NCI-H748 (cell line): Measurements from ENCODE around the gene RABGAP1.
A peak's percentile ranks its signal among the peaks of the same experiment; 100 is the strongest.

Experiments
- DNase-seq: peaks from one replicate; lab custom pipeline; 2025; ENCODE audit not compliant: unreplicated experiment; lab: John Stamatoyannopoulos, UW

RABGAP1 gene

DNA sequence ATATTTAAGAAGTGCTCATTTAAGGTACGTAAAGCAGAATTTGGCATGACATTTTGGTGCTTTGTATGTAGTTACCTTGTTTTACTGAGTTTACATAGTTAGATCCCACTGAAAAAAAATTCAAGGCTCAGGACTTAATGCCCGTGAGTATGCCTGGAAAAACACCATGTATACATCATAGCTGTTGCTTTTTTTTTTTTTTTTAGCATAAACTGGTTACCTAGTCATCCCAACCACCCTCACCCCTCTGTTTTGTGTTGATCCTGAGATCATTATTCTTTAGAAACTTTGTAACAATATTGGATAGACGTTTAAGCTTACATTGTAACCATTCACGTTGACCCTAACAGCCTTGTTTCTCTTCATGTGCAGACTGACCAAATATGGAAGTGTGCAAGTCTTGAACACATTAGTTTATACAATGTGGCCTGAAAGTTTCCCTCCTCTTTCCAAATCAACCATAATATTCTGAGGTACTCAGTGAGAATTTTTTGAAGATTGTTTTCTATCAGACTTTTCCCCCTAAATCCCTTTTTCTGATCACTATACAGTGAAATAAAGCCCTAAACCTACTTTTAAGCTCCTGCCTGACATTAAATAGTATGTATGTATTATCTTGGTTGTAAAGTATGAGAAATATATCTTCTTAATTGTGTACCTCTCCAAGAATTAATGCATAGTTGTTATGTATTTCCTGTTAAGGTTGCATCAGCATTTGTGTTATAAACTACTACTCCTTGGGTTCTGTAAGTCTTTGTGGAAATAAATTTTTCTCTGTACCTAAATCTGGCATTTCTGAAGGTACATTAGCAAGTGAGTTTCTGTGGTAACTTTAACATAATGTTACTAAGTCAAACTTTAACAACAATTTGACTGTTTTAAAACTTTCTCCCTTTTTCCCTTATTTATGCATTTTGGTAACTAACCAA, 4.4 kb downstream of the RABGAP1 start:
- DNase-seq: no peak

DNA sequence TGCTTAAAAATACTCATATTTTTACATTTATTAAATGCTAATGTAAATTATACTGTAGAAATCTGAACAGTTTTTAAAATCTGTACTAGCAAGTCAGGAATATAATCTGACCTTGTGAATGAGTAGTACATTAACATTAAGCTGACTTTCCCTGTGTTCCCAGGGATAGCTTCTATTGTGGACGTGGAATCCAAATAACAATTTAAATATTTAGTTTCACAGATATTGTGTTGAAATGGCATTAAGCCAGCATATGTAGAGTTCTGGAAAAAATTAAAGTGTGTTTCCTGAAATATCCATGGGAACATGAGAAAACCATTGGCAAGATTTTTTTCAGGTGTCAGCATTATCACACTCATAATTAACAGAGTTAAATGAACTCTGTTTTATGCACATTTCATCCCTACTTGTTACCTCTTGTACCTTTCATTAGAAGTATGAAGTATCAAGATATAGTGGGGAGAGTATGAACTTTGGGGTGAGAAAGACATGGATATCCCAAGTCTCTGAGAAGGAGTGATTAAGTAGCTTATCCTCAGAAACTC, 5.7 kb downstream of the RABGAP1 start:
- no peak for DNase-seq

DNA sequence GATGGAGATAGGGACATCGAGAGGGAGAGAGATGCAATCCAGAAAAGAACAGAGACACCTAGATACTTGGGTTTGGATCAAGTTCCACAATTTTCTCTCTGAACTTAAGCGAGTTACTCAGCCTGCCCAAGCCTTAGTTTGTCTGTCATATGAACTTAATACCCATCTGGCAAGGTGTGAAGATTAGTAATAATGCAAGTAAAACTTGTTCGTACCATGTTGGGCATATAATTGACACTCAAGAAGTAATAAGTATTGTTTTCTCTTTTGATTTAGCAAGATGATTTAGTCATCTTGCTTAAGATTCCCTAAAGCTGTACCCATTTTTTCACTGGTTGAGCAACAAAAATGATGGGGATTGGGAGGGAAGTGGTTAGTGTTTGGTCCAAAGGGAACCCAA, 7.5 kb downstream of the RABGAP1 start:
- DNase-seq: no peak

DNA sequence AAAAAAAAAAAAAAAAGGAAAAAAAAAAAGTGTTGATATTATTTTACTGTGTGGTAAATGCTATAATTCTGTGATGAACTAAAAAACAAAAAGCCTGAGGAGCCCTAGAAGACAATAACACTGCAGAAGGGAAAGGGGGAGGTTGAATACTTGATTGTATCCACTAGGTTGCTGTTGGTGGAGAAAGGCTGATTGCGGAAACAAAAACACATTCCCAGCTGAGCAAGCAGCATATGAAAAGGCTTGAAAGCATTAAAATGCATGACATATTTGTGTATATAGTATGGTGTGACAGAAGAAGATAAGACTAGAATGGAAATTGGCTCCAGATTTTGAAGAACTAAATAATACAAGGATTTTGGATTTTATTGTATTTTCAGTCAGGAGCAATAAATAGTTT, 8.9 kb downstream of the RABGAP1 start:
- DNase-seq: no peak

DNA sequence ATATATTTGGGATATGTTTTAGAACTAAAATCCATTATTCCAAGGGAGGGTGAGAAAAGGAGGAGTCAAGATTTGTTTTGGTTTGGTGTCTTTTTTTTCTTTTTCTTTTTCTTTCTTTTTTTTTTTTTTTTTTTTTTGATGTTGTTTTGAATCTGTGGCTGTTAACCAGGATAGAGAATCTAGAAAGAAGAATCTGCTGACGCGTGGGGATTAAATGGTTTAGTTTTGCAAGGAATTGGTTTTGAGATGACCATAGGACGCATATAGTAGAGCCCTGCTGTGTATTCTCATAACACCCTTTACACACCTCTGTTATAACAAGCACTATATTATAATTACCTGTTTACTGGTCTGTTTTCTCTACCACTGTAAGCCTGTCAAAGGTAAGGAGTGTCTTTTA, 9.4 kb downstream of the RABGAP1 start:
- DNase-seq: no peak

DNA sequence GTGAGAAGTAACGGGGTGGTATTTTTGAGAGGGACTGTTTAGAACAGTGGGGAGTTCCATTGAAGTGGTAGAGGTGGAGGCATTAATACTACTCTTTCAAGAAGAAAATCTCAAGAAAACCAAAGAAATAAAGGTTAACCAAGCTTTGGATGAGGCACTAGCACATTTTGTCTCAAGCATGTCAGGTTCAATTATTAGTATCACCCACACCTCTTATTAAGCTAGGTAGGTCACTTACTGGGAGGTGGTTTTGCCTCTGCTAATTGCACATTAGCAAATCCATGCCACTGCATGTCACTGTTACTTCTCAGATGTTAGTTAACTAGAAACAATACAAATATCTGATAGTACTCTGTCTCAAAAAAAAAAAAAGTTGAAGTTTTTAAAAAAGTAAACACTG, 10.2 kb downstream of the RABGAP1 start:
- no peak for DNase-seq

DNA sequence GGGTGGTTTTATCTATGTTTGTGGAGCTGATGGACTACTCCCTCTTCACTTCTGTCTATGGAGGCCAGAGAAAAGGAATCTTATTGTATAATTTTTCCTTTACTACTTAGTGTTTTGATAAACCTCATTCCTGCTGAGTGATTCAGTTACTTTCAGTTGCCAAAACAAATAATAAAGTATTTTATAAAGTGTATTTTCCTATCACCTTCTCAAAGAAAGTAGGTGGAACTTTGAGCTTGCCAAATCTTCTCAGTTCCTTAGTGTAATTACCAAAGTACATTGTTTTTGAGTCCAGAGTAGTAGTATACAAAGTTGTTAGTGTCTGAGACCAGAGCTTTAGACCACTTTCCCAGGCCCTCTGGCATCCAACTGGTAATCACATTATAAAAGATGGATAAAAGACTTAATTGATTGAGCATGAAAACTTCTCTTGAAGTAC, 13.5 kb downstream of the RABGAP1 start:
- no peak for DNase-seq

DNA sequence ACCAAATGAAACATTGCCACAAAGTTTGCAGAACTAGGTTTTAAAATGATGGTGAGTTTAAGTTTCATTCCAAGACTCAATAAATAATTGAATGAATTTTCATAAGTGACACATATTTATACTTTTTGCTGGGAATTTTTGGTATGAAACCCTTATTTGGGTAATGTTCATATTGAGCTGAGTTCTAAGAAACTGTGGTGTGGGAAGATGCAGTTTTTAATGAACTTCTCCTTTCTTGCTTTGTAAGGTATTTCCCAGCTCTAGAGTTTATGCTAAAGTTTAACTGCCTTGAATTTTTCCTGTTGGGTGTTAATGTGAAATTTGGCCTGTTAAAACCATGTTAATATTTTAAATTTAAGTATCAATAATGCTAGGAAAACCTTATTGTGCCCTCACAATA, 15.1 kb downstream of the RABGAP1 start:
- DNase-seq: no peak

DNA sequence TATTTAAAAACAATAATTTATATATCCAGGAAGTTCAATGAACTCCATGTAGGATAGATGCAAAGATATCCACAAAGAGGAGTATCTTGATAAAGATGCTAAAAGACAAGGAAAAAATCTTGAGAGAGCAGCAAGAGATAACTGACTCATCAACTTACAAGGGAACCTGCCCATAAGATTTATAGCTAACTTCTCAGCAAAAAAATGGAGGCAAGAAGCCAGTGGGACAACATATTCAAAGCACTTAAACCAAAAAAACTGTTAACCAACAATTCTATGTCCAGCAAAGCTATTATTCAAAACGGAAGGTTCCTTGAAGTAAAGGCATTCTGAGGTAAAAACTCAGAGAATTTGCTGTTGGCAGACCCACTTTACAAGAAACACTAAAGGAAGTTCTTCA, 20.3 kb downstream of the RABGAP1 start:
- no peak for DNase-seq

DNA sequence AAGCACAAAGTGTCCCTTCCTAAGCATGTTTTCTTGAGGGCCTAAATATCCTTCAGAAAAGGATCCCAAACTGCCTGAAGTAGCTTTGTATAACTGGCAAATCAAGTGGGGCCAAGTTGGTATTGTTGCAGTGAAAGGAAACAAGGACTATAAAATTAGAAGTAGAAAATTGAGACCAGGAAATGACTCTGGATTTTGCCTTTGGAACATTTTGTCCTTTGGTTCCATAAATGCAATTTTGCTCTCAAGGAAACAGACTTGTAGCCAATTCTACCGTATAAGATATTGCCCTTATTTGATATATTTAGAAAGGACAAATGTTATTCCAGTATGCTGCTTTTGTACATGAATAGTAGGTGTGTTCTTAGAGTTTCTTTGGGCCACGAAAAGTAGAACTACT, 34.4 kb downstream of the RABGAP1 start:
- no peak for DNase-seq

DNA sequence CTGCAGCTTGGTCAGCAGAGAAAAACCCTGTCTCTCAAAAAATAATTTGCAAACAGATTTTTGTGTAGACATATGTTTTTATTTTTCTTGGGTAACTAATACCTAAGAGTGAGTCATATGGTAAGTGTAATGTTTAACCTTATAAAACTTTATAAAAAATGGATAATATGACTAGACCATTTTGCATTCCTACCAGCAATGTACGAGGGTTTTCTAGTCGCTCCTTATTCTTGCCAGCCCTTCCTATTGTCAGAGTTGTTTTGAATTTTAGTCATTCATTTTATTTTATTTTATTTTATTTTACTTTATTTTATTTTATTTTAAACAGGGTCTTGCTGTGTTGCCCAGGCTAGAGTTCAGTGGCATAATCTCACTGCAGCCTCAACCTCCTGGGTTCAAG, 37.8 kb downstream of the RABGAP1 start:
- DNase-seq: no peak

DNA sequence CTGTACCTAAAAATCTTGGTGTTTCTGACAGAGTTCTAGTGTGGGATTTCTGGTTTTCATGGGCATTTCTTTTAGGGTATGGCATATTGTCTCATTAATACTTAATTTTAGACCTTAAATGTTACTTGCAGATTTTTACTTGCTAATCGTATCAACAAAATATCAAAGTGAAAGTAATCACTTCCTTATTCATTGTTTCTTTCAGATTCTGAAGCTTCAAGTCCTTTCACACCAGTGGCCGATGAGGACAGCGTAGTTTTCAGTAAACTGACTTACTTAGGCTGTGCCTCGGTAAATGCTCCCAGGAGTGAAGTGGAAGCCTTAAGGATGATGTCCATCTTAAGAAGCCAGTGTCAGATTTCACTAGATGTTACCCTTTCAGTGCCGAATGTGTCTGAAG, 45.2 kb downstream of the RABGAP1 start:
- DNase-seq: no peak

DNA sequence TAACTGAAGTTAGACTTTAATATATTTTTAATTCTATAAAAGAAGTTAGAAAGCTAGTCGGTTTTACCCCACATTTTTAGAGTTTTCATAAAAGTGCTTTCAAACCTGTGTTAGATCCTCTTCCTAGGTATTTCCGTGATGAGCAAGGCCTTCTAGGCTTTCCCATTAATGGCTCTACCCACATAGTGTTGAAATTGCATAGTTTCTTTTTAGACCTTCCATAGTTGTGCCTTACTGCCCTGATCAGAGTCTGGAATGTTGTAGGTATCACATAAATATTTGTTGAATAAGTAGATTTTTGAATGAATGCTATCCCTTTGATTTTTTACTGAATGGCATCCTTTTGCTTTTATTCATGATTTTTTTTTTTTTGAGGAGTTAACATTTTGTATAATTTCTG, 47.3 kb downstream of the RABGAP1 start:
- DNase-seq: no peak

DNA sequence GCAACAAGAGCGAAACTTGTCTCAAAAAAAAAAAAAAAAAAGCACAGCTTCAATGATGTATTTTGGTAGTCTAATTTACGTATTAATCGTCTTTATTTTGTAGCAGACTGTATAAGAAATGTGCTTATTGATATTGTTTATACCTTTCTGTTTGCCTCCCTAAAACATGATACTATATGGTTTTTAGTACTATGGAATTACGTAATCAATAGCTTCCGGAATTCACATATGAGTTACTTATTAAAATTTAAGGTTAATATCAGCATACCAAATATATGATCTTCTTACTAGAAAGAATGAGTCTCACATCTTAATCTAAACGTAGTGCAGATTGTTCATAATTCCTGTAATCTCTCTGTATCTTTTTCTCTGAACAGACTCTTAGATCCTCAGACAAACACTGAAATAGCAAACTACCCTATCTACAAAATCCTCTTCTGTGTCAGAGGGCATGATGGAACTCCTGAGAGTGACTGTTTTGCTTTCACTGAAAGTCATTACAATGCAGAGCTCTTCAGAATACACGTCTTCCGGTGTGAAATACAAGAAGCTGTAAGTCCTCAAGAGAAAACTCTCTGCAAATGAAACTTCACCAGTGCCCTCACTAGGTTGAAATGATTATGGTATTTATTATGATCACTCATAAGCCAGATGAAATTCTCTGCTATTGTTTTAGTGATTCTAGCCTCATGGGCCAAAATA, 48.3 kb downstream of the RABGAP1 start:
- DNase-seq: no peak

DNA sequence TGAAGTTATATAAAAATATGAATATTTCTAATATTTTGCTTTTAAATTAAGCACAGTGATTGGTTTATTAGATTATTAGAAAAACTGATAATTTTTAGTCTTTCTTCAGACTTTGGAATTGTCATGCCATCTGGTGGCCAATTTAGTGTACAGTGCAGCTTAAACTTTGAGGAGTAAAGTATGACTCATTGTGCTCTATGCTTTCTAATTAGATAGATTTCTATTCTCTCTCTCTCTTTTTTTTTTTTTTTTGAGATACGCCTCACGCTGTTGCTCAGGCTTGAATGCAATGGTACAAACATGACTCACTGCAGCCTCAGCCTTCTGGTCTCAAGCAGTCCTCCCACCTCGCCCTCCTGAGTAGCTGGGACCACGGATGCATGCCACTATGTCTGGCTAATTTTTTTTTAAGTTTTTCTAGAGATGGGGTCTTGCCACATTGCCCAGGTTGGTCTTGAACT, 50.6 kb downstream of the RABGAP1 start:
- DNase-seq: peak; percentile 3

DNA sequence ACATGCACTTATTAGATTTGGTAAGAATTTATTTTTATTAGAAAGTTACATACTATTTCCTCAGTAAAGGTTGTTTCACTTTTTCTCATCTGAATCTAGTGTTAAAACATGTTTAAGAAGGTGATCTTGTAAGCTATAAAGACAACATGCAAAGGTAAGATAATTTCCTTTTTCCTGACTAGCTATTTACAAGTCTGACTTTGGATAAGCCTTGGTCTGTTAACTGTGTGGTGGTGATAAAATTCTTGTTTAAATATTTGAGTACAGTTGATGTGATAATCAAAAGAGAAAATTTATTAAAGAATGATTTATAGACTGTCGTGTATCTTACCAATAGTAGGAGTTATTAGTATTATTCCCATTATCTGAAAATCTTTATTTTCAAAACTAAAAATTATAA, 55.8 kb downstream of the RABGAP1 start:
- DNase-seq: no peak

DNA sequence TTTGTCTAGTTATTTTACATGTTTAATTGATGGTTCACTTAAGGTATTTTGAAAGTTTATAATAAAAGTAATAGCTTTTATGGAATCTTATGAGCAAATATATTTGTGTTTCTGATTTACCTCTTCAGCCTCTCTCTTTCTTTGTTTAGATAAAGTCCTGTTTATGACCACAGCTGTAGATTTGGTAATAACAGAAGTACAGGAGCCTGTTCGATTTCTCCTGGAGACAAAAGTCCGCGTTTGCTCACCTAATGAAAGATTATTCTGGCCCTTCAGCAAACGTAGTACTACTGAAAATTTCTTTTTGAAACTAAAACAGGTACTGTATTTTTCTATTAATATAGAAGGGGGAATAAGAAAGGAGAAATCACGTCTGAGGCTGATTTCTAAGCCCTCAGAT, 57.6 kb downstream of the RABGAP1 start:
- DNase-seq: no peak

DNA sequence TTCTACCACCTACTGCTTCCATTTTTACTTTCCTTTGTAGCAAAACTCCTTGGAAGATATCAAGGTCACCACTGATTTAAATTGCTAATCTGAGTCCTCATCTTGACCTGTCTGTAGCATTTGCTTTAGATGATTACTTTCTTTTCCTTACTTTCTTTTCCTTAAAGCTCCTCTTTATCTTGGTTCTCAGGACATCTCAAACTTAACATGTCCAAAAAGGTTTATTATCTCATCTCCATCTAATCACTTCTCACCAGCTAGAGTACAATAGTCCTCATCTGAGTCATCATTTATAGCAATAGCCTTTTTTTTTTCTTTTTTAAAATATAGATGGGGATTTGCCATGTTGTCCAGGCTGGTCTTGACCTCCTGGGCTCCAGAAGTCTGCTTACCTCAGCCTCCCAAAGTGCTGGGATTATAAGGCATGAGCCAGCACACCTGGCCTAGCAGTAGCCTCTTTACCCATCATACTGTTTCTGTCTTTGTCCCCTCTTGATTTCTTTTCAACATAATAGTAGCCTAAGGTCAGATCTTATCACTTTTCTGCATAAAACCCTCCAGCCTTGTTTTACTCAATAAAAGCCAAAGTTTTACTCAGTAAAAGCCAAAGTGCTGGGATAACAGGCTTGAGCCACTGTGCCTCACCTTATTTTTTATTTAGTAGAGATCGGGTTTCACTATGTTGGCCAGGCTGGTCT, 59.7 kb downstream of the RABGAP1 start:
- DNase-seq: no peak

DNA sequence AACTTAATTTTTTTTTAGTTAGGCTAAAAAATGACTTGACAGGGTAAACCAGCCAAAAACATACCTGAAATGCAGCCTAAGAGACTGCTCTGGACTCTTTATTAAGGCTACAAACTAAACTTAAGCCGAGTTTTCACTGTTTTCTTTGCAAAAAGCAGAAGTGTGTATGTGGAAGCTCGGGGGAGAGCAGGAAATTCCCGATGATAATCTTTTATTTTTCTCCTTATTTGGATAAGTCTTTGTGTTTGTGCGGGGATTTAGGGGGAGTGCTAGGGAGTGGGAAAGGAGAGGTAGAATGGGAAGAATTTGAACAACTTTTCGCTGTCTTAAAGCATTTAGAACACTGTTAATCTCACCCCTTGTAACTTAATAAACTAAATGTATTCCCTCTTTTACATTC, 61.9 kb downstream of the RABGAP1 start:
- DNase-seq: no peak

DNA sequence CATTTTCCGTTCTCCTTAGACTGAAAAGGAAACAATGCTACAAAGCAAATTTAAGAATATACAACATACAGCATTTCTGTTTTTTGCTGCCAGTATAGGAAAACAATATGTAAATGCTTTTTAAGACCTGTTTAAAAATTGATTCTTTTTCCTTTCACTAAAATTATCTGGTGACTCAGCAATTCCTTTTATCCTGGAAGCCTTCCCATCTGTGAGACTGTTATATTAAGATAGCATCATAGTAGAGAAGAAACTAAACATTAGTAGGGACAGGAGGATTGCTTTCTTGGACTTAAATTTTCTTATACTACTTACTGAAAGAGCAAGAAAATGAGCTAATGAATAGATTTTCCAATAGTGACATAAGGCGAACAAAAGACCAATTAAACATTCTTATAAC, 62.6 kb downstream of the RABGAP1 start:
- no peak for DNase-seq

DNA sequence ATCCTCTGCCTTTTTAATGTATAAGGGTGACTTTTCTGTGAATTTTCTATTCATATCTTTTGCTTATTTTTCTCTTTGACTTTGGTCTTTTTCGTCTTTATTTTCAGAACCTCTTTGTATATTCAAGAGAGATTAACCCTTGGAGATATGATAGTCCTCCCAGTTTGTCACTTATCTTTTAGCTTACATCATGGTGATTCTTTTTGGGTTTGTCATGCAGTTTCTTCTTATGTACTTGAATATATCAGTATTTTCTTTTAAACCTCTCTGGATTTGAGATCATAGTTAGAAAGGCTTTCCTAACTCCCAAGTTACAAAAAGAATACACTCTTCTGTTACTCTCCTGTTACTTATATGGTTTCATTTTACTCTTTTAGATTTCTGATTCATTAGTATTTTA, 65.1 kb downstream of the RABGAP1 start:
- no peak for DNase-seq
